Activated naive CD4-positive, alpha-beta T cell treated with anti-CD3 and anti-CD28 coated beads, Interleukin-2, amount 10 ng/mL, durations not matched to agents 7 days and 5 days (primary cell): ENCODE results near the gene PRDX1.

Experiments used
- CTCF ChIA-PET: fragments of 350-600 bp; sonication (Branson Sonifier 250); formaldehyde crosslinking; loops from one replicate; lab custom pipeline; 2021; ENCODE audit warnings: antibody characterized with exemption; lab: Charles Lee
- DNase-seq: peaks from one replicate; pipeline ENCODE4 v3.0.0-alpha.2; 2020
- H3K27ac Mint-ChIP-seq: one replicate; pipeline ENCODE4 v1.8.0; 2021; ENCODE audit warnings: mild to moderate bottlenecking, moderate library complexity, mixed read lengths
- H3K27me3 Mint-ChIP-seq: one replicate; pipeline ENCODE4 v1.8.0; 2021; ENCODE audit warnings: mild to moderate bottlenecking, mixed read lengths
- H3K36me3 Mint-ChIP-seq: one replicate; pipeline ENCODE4 v1.8.0; 2021; ENCODE audit warnings: mixed read lengths
- H3K4me1 Mint-ChIP-seq: one replicate; pipeline ENCODE4 v1.8.0; 2021; ENCODE audit warnings: mixed read lengths
- H3K4me3 Mint-ChIP-seq: one replicate; pipeline ENCODE4 v1.8.0; 2021; ENCODE audit warnings: mild to moderate bottlenecking, moderate library complexity, mixed read lengths
- H3K9me3 Mint-ChIP-seq: one replicate; pipeline ENCODE4 v1.8.0; 2021; ENCODE audit warnings: mixed read lengths

Gene PRDX1

GRCh38 chr1:45508295-45509151 is 13.2 kb downstream of the PRDX1 start:
- H3K9me3 Mint-ChIP-seq, result no peaks in the 10 kb centered on the region
- no peaks in the 10 kb centered on the region for H3K4me1 Mint-ChIP-seq
- CTCF ChIA-PET, result interaction anchor here (6.2 kb wide), 1 partner anchor 61 kb away, joined by 176 read pairs; no protein-coding TSS in a partner anchor
- DNase-seq, result no peak
- H3K27ac Mint-ChIP-seq, result no peak overlapping the region
- H3K4me3 Mint-ChIP-seq, result no peak overlapping the region
- no peaks in the 10 kb centered on the region for H3K27me3 Mint-ChIP-seq
- H3K36me3 Mint-ChIP-seq, result peaks cover 41% of the 10 kb centered on the region

- Mint-ChIP-seq H3K4me1 (no peaks in the 10 kb centered on the region), H3K36me3 (peaks cover 38% of the 10 kb centered on the region), H3K27ac (no peak overlapping the region), H3K9me3 (no peaks in the 10 kb centered on the region), H3K27me3 (no peaks in the 10 kb centered on the region), H3K4me3 (no peak overlapping the region)
- no peak for DNase-seq
- CTCF ChIA-PET, result interaction anchor here (6.2 kb wide), 1 partner anchor 62 kb away, joined by 176 read pairs; no protein-coding TSS in a partner anchor
These were observed 13.8 kb downstream of the PRDX1 start for GRCh38 chr1:45507893-45508292.

- no peak for DNase-seq
- CTCF ChIA-PET, result interaction anchor here (1.4 kb wide), 1 partner anchor 63 kb away, joined by 5 read pairs; no protein-coding TSS in a partner anchor
- Mint-ChIP-seq H3K9me3 (no peaks in the 10 kb centered on the region), H3K4me3 (no peak overlapping the region), H3K27ac (no peak overlapping the region), H3K27me3 (no peaks in the 10 kb centered on the region), H3K4me1 (no peaks in the 10 kb centered on the region), H3K36me3 (peaks cover 35% of the 10 kb centered on the region)
These were observed 14.5 kb downstream of the PRDX1 start for GRCh38 chr1:45507195-45507594.

- Mint-ChIP-seq H3K27me3 (no peaks in the 10 kb centered on the region), H3K36me3 (peaks cover 11% of the 10 kb centered on the region), H3K4me1 (peaks cover 28% of the 10 kb centered on the region), H3K4me3 (no peak overlapping the region), H3K9me3 (no peaks in the 10 kb centered on the region), H3K27ac (no peak overlapping the region)
- CTCF ChIA-PET, result interaction anchor here (1.6 to 3.1 kb wide), 2 partner anchors 9 to 13 kb away, joined by 5 to 13 read pairs; no protein-coding TSS in a partner anchor
- no peak for DNase-seq
These were observed 18.0 kb downstream of the PRDX1 start for GRCh38 chr1:45503462-45504360.

DNA sequence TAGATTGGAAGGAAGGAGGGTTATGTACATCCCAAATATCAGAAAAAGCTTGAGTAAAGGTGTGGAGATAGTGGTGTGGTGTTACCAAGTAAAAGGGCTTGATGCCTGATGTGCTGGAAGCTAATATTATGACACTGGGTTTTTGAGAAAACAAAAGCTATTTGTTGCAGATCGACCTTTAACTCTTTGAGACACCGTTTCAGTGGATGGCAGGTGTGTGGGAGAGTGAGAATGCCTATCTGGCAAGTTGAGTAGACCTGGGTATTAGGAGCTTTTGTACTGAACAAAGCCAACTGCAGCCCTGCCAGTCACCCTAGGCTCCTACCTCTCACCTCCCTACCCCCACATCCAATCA is 20.2 kb downstream of the PRDX1 start:
- Mint-ChIP-seq H3K4me1 (peaks cover 32% of the 10 kb centered on the region), H3K4me3 (no peak overlapping the region), H3K36me3 (peaks cover 1% of the 10 kb centered on the region), H3K27me3 (no peaks in the 10 kb centered on the region), H3K27ac (no peak overlapping the region), H3K9me3 (no peaks in the 10 kb centered on the region)
- no peak for DNase-seq
- CTCF ChIA-PET, result interaction anchor here (0.7 to 3.9 kb wide), 9 partner anchors 9 to 490 kb away, joined by 3 to 21 read pairs (median 4); partner anchors contain the start of genes PRDX1, TOE1 and UROD

DNA sequence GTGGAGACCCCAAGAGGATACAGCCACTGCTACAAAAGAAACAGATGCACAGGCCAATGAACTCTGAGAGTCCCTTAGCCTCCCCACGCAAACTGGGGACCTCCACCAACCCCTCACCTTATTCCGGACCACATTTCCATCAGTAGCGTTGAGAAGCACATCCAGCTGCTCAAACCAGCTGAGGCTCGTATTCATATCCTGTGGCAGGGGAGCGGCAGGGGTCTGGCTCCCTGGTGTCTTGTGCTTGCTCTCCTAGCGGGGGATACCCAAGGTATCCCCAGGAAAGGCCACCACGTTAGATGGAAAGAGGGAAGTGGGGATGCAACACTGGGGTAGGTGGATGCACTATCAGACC is 22.3 kb downstream of the PRDX1 start:
- H3K4me3 Mint-ChIP-seq, result peak overlapping the region; percentile 93
- H3K4me1 Mint-ChIP-seq, result peaks cover 32% of the 10 kb centered on the region
- H3K36me3 Mint-ChIP-seq, result peaks cover 1% of the 10 kb centered on the region
- peak overlapping the region; percentile 89 for H3K27ac Mint-ChIP-seq
- no peaks in the 10 kb centered on the region for H3K27me3 Mint-ChIP-seq
- peak; percentile 44 for DNase-seq
- H3K9me3 Mint-ChIP-seq, result no peaks in the 10 kb centered on the region
- CTCF ChIA-PET, result interaction anchor here (0.8 to 3.9 kb wide), 8 partner anchors 12 to 663 kb away, joined by 3 to 21 read pairs (median 3); no protein-coding TSS in a partner anchor

- Mint-ChIP-seq H3K27me3 (no peaks in the 10 kb centered on the region), H3K4me1 (peaks cover 32% of the 10 kb centered on the region), H3K27ac (no peak overlapping the region), H3K9me3 (no peaks in the 10 kb centered on the region), H3K36me3 (peaks cover 1% of the 10 kb centered on the region), H3K4me3 (peak overlapping the region; percentile 93)
- CTCF ChIA-PET, result interaction anchor here (0.9 to 1.4 kb wide), 4 partner anchors 15 to 196 kb away, joined by 3 read pairs; no protein-coding TSS in a partner anchor
- no peak for DNase-seq
These were observed 23.4 kb downstream of the PRDX1 start for GRCh38 chr1:45498279-45498678.

DNA sequence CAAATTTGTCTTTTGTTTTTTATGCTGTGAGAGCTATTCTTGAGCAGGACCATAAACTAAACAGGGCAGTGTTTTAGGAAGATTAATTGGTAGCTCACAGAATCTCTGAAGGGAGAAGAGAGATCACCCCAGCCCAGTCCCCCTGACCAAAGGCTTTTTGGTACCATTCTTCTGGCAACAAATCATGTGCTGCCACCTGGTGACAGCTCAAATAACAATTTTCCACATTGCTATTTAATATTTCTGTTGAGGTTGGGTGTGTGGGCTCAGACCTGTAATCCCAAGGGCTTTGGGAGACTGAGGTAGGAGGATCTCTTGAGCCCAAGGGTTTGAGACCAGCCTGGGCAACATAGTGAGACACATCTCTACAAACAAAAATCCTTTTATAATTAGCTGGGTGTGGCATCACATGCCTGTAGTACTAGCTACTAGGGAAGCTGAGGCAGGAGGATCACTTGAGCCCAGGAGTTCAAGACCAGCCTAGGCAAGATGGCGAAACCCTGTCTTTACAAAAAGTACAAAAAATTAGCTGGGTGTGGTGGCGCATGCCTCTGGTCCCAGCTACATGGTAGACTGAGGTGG is 28.5 kb downstream of the PRDX1 start:
- no peak overlapping the region for H3K4me3 Mint-ChIP-seq
- peak; percentile 68 for DNase-seq
- peaks cover 1% of the 10 kb centered on the region for H3K36me3 Mint-ChIP-seq
- H3K9me3 Mint-ChIP-seq, result no peaks in the 10 kb centered on the region
- CTCF ChIA-PET, result interaction anchor here (0.6 to 7.8 kb wide), 32 partner anchors 9 to 764 kb away, joined by 3 to 159 read pairs (median 4); partner anchors contain the start of genes HECTD3, MUTYH, PRDX1 and TOE1
- no peak overlapping the region for H3K27ac Mint-ChIP-seq
- H3K4me1 Mint-ChIP-seq, result peaks cover 8% of the 10 kb centered on the region
- H3K27me3 Mint-ChIP-seq, result no peaks in the 10 kb centered on the region

GRCh38 chr1:45492691-45493090 is 29.0 kb downstream of the PRDX1 start:
- no peak overlapping the region for H3K27ac Mint-ChIP-seq
- no peaks in the 10 kb centered on the region for H3K27me3 Mint-ChIP-seq
- H3K36me3 Mint-ChIP-seq, result peaks cover 1% of the 10 kb centered on the region
- no peaks in the 10 kb centered on the region for H3K9me3 Mint-ChIP-seq
- DNase-seq, result no peak
- H3K4me3 Mint-ChIP-seq, result no peak overlapping the region
- H3K4me1 Mint-ChIP-seq, result peaks cover 8% of the 10 kb centered on the region
- CTCF ChIA-PET, result interaction anchor here (0.6 to 7.8 kb wide), 27 partner anchors 9 to 692 kb away, joined by 3 to 159 read pairs (median 4); partner anchors contain the start of genes HECTD3, MUTYH, TOE1 and UROD

GRCh38 chr1:45491487-45492260 is 30.0 kb downstream of the PRDX1 start:
- Mint-ChIP-seq H3K9me3 (no peaks in the 10 kb centered on the region), H3K27me3 (no peaks in the 10 kb centered on the region), H3K4me3 (no peak overlapping the region), H3K27ac (no peak overlapping the region), H3K36me3 (no peaks in the 10 kb centered on the region), H3K4me1 (peaks cover 8% of the 10 kb centered on the region)
- no peak for DNase-seq
- CTCF ChIA-PET, result interaction anchor here (0.7 to 7.8 kb wide), 15 partner anchors 18 to 774 kb away, joined by 3 to 159 read pairs (median 8); partner anchors contain the start of genes HECTD3, MUTYH, TOE1 and UROD

DNA sequence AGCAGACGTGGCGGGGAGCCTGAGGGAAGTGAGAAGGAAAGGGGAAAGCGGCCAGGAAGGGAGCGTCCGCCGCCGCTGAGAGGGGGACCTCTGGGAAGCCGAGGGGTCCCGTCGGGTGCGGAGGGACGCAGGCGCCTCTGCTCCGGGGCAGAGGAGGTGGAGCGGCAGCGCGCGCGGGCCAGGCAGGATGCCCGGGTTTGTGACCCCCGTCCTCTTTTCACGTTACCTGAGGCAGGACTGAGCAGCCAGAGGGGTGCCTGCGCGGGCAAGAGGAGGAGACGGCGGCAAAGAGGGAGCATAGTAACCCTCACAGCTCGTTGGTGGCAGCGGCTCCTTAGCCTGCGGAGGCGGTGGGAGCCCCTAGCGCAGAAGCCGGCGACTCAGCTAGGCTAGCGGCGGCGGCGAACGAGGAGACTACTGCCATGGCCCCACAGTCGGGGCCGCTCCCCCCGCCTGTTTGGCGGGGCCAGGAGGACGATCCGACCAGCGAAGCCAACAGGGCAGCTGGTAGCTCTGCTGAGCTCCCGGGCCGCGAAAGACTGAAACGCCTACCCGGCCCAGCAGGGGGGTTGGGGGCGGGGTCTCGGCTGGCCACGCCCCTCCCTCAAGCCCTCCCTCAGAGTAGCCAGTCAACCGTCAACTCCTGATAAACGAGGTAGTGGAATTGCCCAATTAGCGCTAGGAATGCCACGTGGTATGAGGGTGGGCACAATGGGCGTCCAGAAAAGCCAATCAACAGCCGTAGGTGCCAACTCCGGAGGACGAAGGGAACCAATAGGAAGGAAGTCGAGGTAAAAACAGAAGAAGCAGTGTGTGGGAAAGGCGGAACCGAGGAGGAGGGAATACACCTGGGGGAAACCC is 30.8 kb downstream of the PRDX1 start, which contains the start of gene TESK2:
Gene TESK2 (minus strand): TSS at position 538 of the 861 bp plus-strand sequence. CDS start 33,378 bp downstream, outside the sequence.
- peak; percentile 98 for DNase-seq
- CTCF ChIA-PET, result interaction anchor here (1.1 to 7.8 kb wide), 7 partner anchors 75 to 774 kb away, joined by 3 to 159 read pairs (median 28); partner anchors contain the start of genes HECTD3, MUTYH, TOE1 and UROD
- Mint-ChIP-seq H3K9me3 (no peaks in the 10 kb centered on the region), H3K36me3 (no peaks in the 10 kb centered on the region), H3K4me1 (peaks cover 8% of the 10 kb centered on the region), H3K4me3 (no peak within 1 kb of the TSS), H3K27me3 (no peaks in the 10 kb centered on the region), H3K27ac (no peak within 1 kb of the TSS)

DNA sequence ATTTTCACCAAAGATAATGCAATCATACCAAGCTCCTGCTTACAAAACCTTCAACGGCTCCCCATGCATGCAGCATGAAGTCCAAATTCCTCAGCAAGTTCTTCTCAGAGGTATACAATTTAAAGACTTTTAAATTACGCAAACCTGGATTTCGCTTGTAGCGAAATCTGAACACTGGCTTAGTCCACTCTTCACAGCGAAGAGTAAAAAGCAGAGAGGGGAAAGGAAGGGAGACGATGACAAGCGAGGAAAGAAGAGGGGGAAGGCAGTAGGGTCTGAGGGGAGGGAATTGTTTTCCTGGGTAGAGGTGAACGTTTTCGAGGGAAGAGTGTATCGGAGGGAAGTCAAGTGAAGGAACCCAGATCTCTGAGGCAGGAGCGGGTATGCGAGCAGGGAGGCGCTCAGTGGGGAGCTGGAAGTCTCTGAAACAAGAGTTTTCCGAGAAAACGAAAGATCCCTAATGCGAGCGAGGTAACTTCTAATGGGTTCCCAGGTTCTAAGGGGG is 31.5 kb downstream of the PRDX1 start:
- no peak overlapping the region for H3K27ac Mint-ChIP-seq
- H3K27me3 Mint-ChIP-seq, result no peaks in the 10 kb centered on the region
- CTCF ChIA-PET, result interaction anchor here (3.9 to 7.8 kb wide), 4 partner anchors 132 to 477 kb away, joined by 28 to 159 read pairs (median 45); partner anchors contain the start of genes HECTD3, MUTYH, TOE1 and UROD
- no peak for DNase-seq
- H3K4me3 Mint-ChIP-seq, result no peak overlapping the region
- H3K36me3 Mint-ChIP-seq, result no peaks in the 10 kb centered on the region
- peaks cover 8% of the 10 kb centered on the region for H3K4me1 Mint-ChIP-seq
- H3K9me3 Mint-ChIP-seq, result no peaks in the 10 kb centered on the region
